Mucosa of descending colon (tissue), 3 donors: Measurements from ENCODE around the gene ESYT2. TPM values are rescaled to one million over a fixed set of nuclear protein-coding genes. Genes with fewer than 3 reads are reported as not detected.

Experiments
- ATAC-seq: fragments of 200-7000 bp; cut with Tn5 transposase; one replicate; pipeline ENCODE4 v1.9.1; 2020; ENCODE audit warnings: mild to moderate bottlenecking, moderate library complexity
- DNase-seq, 3 donors: peaks; one replicate each; pipeline ENCODE4 v3.0.0-alpha.2; 2020
- H3K36me3 ChIP-seq: fragments of 200-600 bp; one replicate; pipeline ENCODE4 v1.8.0; 2021; ENCODE audit warnings: low read depth, mild to moderate bottlenecking
- H3K4me1 ChIP-seq: fragments of 200-600 bp; one replicate; pipeline ENCODE4 v1.8.0; 2021; ENCODE audit warnings: low read depth, mild to moderate bottlenecking
- H3K4me3 ChIP-seq: fragments of 200-600 bp; one replicate; pipeline ENCODE4 v1.8.0; 2021; ENCODE audit warnings: mild to moderate bottlenecking
- H3K9me3 ChIP-seq: fragments of 200-600 bp; one replicate; pipeline ENCODE4 v1.8.0; 2021; ENCODE audit warnings: mild to moderate bottlenecking
- CTCF ChIP-seq: fragments of 200-600 bp; IDR thresholded peaks from one replicate; pipeline ENCODE4 v1.8.0; 2022; ENCODE audit warnings: antibody characterized with exemption, mild to moderate bottlenecking
- intact Hi-C, 2 donors: fragments of 100-400 bp; cut with DNase I in 1 of 2; cut with micrococcal nuclease in 1 of 2; formaldehyde crosslinking; loops; one replicate each; pipeline versions ENCODE4 v1.11.0 to v1.11.1; 2022; cut with DNase I, micrococcal nuclease
- total RNA-seq, 3 donors: library from RNA; stranded (reverse); fragmentation: NEBNext Ultra II Directional in 2 of 3; extraction: Animal tissue kit (Norgen Biotek cat#: 25700) in 2 of 3; gene quantifications; one replicate each; pipeline versions ENCODE4 v1.2.1 to v1.2.4, GENCODE V29; 2021 to 2023
- donor health status: DM: no; HTN: no; CAD: no; lungs with moderate emphysema.
- donor health status: DM: no; HTN: no; CAD: no.
- donor health status: DM: no; HTN: yes; CAD: no.

The ESYT2 gene
- total RNA-seq, 3 donors from 2014 or later: 66.8 to 89.3 (median 69.0) TPM

- no peak for TF ChIP-seq CTCF
- H3K9me3 ChIP-seq: no peaks in the 10 kb centered on the region
- no peak overlapping the region for H3K4me3 ChIP-seq
- ATAC-seq: no peak
- H3K4me1 ChIP-seq: peaks cover 4% of the 10 kb centered on the region
- no peak for DNase-seq
- intact Hi-C loops: loop anchor here in 1 of 2 donors (10.0 kb wide), 1 partner anchor 280 kb away; no protein-coding TSS in a partner anchor
- H3K36me3 ChIP-seq: no peaks in the 10 kb centered on the region
These were observed 134.3 kb downstream of the ESYT2 start for GRCh38 chr7:158695056-158695455.

- no peak for TF ChIP-seq CTCF
- Histone ChIP-seq H3K4me1 (peaks cover 4% of the 10 kb centered on the region), H3K36me3 (no peaks in the 10 kb centered on the region), H3K4me3 (no peak overlapping the region), H3K9me3 (no peaks in the 10 kb centered on the region)
- ATAC-seq (no peak), DNase-seq (no peak)
- intact Hi-C loops: loop anchor here in 1 of 2 donors (10.0 kb wide), 1 partner anchor 280 kb away; no protein-coding TSS in a partner anchor
These were observed 134.7 kb downstream of the ESYT2 start for GRCh38 chr7:158694650-158695049.

GRCh38 chr7:158689488-158689887 is 139.8 kb downstream of the ESYT2 start:
- H3K9me3 ChIP-seq: no peaks in the 10 kb centered on the region
- DNase-seq: no peak
- intact Hi-C loops: no loop called here
- no peak for ATAC-seq
- no peak overlapping the region for H3K4me3 ChIP-seq
- no peak for TF ChIP-seq CTCF
- no peaks in the 10 kb centered on the region for H3K36me3 ChIP-seq
- no peaks in the 10 kb centered on the region for H3K4me1 ChIP-seq

GRCh38 chr7:158687406-158687805 is 141.9 kb downstream of the ESYT2 start:
- H3K36me3 ChIP-seq: no peaks in the 10 kb centered on the region
- DNase-seq: no peak
- TF ChIP-seq CTCF: no peak
- intact Hi-C loops: no loop called here
- no peaks in the 10 kb centered on the region for H3K4me1 ChIP-seq
- no peak for ATAC-seq
- H3K4me3 ChIP-seq: no peak overlapping the region
- no peaks in the 10 kb centered on the region for H3K9me3 ChIP-seq

GRCh38 chr7:158685693-158686092 is 143.6 kb downstream of the ESYT2 start:
- Histone ChIP-seq H3K36me3 (no peaks in the 10 kb centered on the region), H3K4me3 (no peak overlapping the region), H3K9me3 (no peaks in the 10 kb centered on the region), H3K4me1 (no peaks in the 10 kb centered on the region)
- intact Hi-C loops: no loop called here
- ATAC-seq (no peak), DNase-seq (no peak)
- TF ChIP-seq CTCF: no peak

- ATAC-seq (no peak), DNase-seq (no peak)
- Histone ChIP-seq H3K36me3 (no peaks in the 10 kb centered on the region), H3K4me1 (no peaks in the 10 kb centered on the region), H3K9me3 (no peaks in the 10 kb centered on the region), H3K4me3 (no peak overlapping the region)
- TF ChIP-seq CTCF: no peak
- intact Hi-C loops: no loop called here
These were observed 145.0 kb downstream of the ESYT2 start for GRCh38 chr7:158684329-158684728.
